GM12892 (cell line): Measurements from ENCODE around the gene GNAO1.

Experiments used
- DNase-seq: peaks from one replicate; pipeline ENCODE4 v3.0.0; 2011; ENCODE audit not compliant: insufficient read length
- FAIRE-seq: peaks from 2 replicates; lab custom pipeline; 2011; peaks lifted over from hg19 to GRCh38; lab: Jason Lieb, UNC
- POLR2A ChIP-seq: IDR thresholded peaks from 2 replicates; pipeline ENCODE4 v1.6.1; 2011; ENCODE audit warnings: low read depth, low read length, control low read depth
- POLR2AphosphoS5 ChIP-seq: IDR thresholded peaks from 2 replicates; pipeline ENCODE4 v1.6.1; 2011; ENCODE audit warnings: low read depth, low read length, control low read depth
- TAF1 ChIP-seq: IDR thresholded peaks from 2 replicates; pipeline ENCODE4 v1.6.1; 2011; ENCODE audit warnings: low read depth, mild to moderate bottlenecking, control low read depth, low read length, borderline replicate concordance

Gene GNAO1

GRCh38 chr16:56202036-56202435, 10.7 kb downstream of the GNAO1 start:
- DNase-seq (no peak), FAIRE-seq (no peak)
- TF ChIP-seq TAF1 (no peak), POLR2A (no peak)

DNA sequence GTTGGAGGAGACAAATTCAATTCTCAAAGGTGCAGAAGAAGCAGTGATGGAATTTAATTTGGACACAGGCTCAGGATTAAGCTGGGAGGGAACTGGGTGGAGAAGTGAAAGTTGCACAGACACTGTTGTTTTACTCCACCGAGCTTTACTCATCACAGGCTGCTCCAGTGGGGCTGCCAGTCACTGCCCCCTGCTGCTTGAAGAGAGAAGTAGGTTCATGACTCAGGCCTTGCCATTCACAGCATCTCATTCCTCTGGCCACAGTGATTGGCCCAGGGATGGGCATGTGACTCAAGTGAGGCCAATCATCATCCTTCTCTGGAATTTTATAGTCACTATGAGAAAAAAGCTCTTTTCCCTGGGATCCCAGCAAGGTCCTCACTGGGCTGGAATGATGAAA, 11.8 kb downstream of the GNAO1 start:
- no peak for DNase-seq
- FAIRE-seq: peak; percentile 50
- TF ChIP-seq POLR2AphosphoS5: no peak
- no peak for TF ChIP-seq POLR2A
- TF ChIP-seq TAF1: no peak

DNA sequence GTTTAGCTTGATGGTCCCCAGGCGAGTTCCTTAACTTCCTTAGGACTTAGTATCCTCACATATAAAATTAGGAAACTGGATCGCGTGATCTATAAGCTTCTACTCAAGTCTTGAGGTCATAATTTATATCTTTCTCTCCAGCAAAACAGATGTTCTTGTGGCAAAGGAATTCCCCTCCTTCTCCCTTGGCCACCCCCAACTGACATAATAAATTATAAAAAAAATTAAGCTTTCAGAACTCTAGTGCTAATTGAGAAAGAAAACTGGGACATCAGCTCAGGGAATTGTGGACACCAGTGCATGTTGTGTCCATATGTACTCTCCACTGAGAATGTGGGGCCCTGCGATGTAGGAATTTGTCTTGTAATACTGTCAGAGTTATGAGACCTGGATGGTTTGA, 13.5 kb downstream of the GNAO1 start:
- TF ChIP-seq POLR2AphosphoS5 (no peak), POLR2A (no peak), TAF1 (no peak)
- DNase-seq: no peak
- no peak for FAIRE-seq

DNA sequence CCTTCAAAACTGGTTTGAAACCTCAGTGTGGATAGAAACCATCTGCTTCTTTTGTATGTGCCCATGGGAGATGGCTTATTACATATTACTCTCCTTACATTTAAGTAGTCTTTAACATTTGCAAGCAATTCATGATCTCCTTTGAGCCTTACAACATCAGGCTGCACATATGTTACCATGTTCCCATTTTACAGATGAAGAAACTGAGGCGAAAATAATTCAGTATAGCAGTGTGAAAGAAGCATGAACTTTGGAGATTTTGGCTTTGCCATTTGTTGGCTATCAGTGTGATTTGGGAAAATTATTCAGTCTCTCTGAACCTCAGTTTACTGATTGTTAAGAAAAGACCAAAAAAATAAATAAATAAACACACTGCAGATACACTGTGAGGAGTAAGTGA, 15.7 kb downstream of the GNAO1 start:
- FAIRE-seq (no peak), DNase-seq (no peak)
- TF ChIP-seq POLR2A: no peak
- TF ChIP-seq POLR2AphosphoS5: no peak
- no peak for TF ChIP-seq TAF1

GRCh38 chr16:56207421-56207820, 16.1 kb downstream of the GNAO1 start:
- TF ChIP-seq POLR2AphosphoS5: no peak
- no peak for TF ChIP-seq POLR2A
- no peak for TF ChIP-seq TAF1
- FAIRE-seq (no peak), DNase-seq (no peak)

- DNase-seq (no peak), FAIRE-seq (no peak)
- no peak for TF ChIP-seq TAF1
- no peak for TF ChIP-seq POLR2AphosphoS5
- TF ChIP-seq POLR2A: no peak
Measured at GRCh38 chr16:56211435-56211981, 20.2 kb downstream of the GNAO1 start.

DNA sequence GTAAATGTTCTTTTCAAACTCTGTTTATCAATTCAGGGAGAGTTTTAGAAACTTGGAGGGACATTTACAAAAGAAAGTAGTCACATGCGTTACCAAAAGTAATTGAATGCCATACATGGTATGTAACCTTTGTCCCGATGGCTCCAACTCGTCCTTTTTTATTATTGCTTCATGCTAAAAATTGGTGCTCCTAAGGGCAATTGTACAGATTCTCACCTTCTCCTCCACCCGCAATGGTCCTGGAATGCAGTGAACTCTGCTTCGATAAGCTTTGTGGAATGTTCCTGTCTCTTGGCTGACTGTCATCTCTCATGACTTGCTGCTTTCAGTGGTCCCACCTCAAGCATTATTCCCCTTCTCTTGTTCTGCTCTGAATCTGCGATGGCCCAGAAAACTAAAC, 20.9 kb downstream of the GNAO1 start:
- FAIRE-seq: no peak
- TF ChIP-seq POLR2A: no peak
- TF ChIP-seq TAF1: no peak
- no peak for TF ChIP-seq POLR2AphosphoS5
- DNase-seq: no peak

GRCh38 chr16:56221995-56222394, 30.7 kb downstream of the GNAO1 start:
- FAIRE-seq (no peak), DNase-seq (no peak)
- TF ChIP-seq TAF1: no peak
- TF ChIP-seq POLR2AphosphoS5: no peak
- TF ChIP-seq POLR2A: no peak

- DNase-seq (no peak), FAIRE-seq (no peak)
- no peak for TF ChIP-seq POLR2AphosphoS5
- no peak for TF ChIP-seq TAF1
- no peak for TF ChIP-seq POLR2A
Measured at GRCh38 chr16:56222474-56222997, 31.2 kb downstream of the GNAO1 start.

- TF ChIP-seq TAF1 (no peak), POLR2A (no peak), POLR2AphosphoS5 (no peak)
- DNase-seq (no peak), FAIRE-seq (no peak)
Measured at GRCh38 chr16:56225017-56225742, 33.9 kb downstream of the GNAO1 start.

DNA sequence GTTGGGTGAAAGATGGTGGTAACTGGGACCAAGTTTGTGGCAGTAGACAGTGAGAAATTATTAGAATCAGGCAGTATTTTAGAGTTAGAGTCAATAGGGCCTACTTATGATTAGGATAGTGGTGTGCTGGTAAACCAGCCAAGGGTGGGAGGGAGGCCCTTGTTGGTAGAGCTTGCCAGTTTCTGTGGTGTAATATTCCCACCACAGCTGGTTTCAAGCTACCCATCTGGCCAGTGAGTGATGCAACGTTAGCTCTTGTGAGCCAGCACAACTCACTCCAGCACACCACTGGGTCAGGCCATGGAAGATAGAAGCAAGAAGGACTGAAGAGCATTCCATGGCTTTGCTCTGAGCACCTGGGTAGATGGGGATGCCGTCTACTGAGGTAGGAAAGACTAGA, 34.9 kb downstream of the GNAO1 start:
- TF ChIP-seq TAF1: no peak
- TF ChIP-seq POLR2A: no peak
- TF ChIP-seq POLR2AphosphoS5: no peak
- FAIRE-seq (no peak), DNase-seq (no peak)
